Stimulated activated naive CD4-positive, alpha-beta T cell treated with Interleukin-2 at 50 U/mL for 16 hours (primary cell): Measurements from ENCODE around the gene LCN1.

Source experiments
- DNase-seq: peaks from one replicate; lab custom pipeline; 2025; lab: John Stamatoyannopoulos, UW

LCN1 gene

DNA sequence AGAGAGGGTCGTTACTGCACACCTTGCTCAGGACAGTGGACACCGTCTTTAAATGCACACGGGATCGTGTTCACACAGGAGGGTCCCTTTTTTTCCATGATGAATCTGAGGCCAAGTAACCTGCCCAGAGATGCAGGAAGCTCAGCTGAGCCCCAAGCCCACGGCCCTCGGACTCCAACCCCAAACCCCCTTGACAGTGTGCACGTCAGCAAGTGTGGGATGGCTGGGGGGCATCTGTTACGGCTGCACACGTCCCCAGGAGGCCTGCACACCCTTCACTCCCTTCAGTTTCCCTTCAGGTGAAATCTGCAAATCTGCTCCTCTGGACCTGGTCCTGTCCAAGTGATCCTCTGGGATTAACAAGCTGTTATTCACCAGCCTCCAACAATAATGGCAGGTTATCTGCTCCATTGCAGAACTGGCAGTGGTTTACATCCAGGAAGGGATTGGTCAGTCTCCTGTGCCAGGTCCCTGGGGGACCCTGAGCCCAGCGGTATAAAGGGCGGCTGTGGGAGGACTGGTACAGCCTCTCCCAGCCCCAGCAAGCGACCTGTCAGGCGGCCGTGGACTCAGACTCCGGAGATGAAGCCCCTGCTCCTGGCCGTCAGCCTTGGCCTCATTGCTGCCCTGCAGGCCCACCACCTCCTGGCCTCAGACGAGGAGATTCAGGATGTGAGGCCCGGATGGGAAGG is at the start of gene LCN1:
LCN1 (plus strand) TSS at position 525 of the 692 bp plus-strand sequence; CDS start at position 583, 58 bp downstream.
- no peak for DNase-seq

- DNase-seq: no peak
Observed at GRCh38 chr9:135471791-135472640, 49.2 kb upstream of the LCN1 start.

DNA sequence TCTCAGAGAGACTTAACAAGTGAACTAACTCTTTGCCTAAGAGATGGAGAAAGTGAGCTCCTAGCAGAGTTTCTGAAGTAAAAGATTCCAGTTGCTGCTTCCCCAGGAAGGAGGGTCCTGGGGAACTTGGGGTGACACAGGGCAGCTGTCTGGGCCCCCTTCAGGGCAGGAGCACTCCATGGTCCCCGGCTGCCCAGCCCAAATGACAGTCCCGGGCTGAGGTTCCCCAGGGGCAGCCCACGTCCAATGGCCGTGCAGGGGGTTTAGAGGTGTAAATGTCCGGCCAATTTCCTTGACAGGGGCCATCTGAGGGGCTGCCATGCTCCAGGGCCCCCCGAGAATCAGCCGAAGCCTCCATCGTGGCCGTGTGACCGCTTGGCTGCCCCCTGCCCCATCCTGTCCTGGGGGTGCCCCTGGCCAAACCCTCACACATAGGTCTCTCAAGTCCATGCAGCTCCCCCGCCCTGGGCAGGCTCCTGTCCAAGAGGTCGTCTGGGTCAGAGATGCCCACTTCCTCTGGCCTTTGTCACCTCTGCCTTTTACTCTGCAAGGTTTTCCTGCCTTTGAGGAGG is 47.2 kb upstream of the LCN1 start:
- DNase-seq: no peak

- peak; percentile 20 for DNase-seq
Observed at GRCh38 chr9:135474915-135475314, 46.3 kb upstream of the LCN1 start.

- no peak for DNase-seq
Observed at GRCh38 chr9:135476561-135477355, 44.5 kb upstream of the LCN1 start.

DNA sequence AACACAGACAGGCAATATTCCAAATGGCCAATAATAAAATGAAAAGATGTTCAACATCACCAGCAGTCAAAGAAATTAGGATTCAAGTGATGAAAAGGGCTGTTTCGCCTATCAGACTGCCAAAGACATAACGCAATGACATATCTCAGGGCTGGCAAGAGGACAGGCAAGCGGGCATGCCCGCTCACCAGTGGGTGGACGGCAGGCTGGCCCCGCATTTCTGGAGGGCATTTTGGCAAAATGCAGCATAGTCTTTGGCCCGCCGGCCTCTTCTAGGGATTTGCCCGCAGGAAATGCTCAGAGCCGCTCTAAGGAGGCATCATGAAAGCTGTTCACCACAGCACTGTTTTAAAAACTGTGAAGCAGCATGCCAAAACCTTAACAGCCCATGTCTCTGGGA is 43.0 kb upstream of the LCN1 start:
- no peak for DNase-seq

GRCh38 chr9:135478829-135479468 is 42.3 kb upstream of the LCN1 start:
- no peak for DNase-seq

GRCh38 chr9:135479469-135480052 is 41.7 kb upstream of the LCN1 start, which contains the start of gene PPP1R26:
PPP1R26 (plus strand) TSS chr9:135479782; CDS start chr9:135484511, 4,729 bp downstream.
- DNase-seq: no peak

DNA sequence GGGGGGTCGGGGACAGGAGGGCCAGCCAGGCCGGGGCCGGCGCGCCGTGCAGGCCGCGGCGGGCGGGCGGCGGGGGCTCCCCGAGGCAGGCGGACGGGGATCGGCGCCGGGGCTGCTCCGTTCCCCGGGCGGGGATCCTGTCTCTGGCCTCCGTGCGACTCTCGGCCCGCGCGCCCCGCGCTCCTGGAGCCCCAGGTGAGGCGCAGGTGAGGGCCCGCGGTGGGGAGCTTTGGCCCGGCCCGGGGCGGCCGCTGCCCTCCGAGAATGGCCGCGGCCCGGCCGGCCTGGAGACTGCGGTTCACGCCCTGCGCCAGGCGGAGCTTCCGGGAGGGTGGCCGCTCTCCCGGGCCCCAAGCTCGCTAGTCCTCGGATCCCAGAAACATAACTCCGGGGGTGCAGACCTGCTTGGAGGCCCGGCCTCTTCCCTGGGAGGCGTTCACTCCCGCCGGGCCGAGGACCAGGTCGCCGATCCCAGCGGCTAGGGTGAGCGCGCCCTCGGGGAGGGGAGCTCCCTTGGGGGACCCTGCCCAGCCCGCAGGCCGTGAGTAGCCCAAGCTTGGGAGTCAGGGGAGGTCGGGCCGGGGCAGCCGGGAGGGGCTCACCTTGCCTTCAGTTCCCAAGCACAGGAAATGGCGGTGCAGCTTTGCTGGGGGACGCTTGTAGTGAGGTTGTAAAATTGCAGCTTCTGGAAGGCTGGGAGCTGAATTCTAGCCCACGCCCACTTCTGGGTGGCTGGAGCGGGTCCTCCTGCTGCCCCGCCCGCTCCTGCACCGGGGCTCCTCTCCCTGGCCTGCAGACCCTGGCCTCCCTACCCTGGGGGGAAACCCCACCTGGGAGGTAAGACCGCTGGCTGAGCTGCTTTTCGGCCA is 40.9 kb upstream of the LCN1 start:
- DNase-seq: no peak

- no peak for DNase-seq
Observed at GRCh38 chr9:135480940-135481310, 40.3 kb upstream of the LCN1 start.

DNA sequence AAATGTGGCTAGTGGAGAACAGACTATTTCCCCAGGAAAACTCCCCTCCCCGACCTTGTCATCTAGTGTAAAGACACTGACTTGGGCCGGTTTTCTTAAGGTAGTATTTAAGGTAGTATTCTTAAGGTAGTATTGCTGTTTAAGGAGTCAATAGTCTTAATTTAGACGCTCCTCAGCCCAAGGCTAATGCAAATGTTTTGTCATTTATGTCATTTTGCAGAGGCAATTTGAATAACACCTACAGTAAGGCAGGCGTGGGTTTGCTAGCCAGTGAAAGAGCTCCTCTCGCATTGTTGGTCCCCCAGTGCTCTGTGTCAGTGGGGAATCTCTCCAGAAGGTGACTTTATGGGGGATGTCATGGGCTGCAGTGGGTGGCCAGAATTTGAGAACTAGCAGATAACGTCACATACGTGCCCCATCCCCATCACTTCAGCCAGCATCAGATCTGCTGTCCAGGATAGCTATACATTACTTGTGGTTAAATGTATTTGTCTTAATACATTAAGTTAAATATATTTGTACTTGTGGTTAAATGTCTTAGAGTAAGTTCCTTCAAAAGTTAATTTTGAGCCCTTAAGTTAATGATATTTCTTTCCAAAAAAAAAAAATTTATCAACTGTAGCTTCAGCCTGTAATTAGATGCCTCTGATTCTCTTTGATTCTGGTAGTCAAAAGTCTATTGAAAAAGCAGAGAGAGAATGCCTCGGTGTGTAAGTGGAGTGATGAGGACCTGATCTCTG is 39.1 kb upstream of the LCN1 start:
- DNase-seq: no peak

GRCh38 chr9:135484460-135485277 is 36.6 kb upstream of the LCN1 start:
- no peak for DNase-seq

DNA sequence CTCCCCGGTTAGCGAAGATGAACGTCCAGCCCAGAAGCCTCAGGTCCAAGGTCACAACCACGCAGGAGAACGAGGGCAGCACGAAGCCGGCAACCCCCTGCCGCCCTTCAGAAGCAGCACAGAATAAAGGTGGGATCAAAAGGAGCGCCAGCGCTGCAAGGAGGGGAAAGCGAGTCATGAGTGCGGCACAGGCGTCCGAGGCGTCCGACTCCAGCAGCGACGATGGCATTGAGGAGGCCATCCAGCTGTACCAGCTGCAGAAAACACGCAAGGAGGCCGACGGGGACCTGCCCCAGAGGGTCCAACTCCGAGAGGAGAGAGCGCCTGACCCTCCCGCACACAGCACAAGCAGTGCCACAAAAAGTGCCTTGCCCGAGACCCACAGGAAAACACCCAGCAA is 35.9 kb upstream of the LCN1 start:
- no peak for DNase-seq

- no peak for DNase-seq
Observed at GRCh38 chr9:135485832-135486231, 35.4 kb upstream of the LCN1 start.

GRCh38 chr9:135486267-135487065 is 34.8 kb upstream of the LCN1 start:
- no peak for DNase-seq

- DNase-seq: no peak
Observed at GRCh38 chr9:135487281-135488012, 33.8 kb upstream of the LCN1 start.

- no peak for DNase-seq
Observed at GRCh38 chr9:135488013-135488330, 33.3 kb upstream of the LCN1 start.
